Sigmoid colon (tissue), 4 donors: ENCODE data around the gene BRAF.
"Not testable (repeated sequence)": the region's sequence is repeated elsewhere in the genome, so short reads cannot be mapped to it uniquely, and the experiment has no call there.

Source experiments
- CTCF ChIP-seq, 4 experiments: fragments of 450-650 bp in 3 of 4; fragments of 200-600 bp in 1 of 4; IDR thresholded peaks; one replicate each; pipeline ENCODE4 v1.5.1; 2016 to 2019; ENCODE audit warnings: antibody characterized with exemption in 4 of 4, mild to moderate bottlenecking in 3 of 4, moderate library complexity in 2 of 4
- POLR2AphosphoS5 ChIP-seq, 4 donors: sonication (generic); formaldehyde crosslinking; IDR thresholded peaks; one replicate each; pipeline ENCODE4 v1.6.1; 2017; ENCODE audit warnings: antibody characterized with exemption in 4 of 4

- not testable (repeated sequence) for TF ChIP-seq POLR2AphosphoS5, CTCF (IDR thresholded peaks at IDR 0.05)
Observed at GRCh38 chr7:140708764-140709163, 216.0 kb downstream of the BRAF start.
